Dermis lymphatic vessel endothelial cell (primary cell): ENCODE results near the gene TNNT3. TPM values are rescaled to one million over a fixed set of nuclear protein-coding genes. Genes with fewer than 3 reads are reported as not detected.

ENCODE experiments used
- total RNA-seq: library from RNA; depleted of rRNA; stranded (reverse); fragments of >200 nt; gene quantifications from 2 replicates; pipeline ENCODE4 v1.2.1, GENCODE V29; 2014

The TNNT3 gene
- total RNA-seq = not detected in 2 replicates

DNA sequence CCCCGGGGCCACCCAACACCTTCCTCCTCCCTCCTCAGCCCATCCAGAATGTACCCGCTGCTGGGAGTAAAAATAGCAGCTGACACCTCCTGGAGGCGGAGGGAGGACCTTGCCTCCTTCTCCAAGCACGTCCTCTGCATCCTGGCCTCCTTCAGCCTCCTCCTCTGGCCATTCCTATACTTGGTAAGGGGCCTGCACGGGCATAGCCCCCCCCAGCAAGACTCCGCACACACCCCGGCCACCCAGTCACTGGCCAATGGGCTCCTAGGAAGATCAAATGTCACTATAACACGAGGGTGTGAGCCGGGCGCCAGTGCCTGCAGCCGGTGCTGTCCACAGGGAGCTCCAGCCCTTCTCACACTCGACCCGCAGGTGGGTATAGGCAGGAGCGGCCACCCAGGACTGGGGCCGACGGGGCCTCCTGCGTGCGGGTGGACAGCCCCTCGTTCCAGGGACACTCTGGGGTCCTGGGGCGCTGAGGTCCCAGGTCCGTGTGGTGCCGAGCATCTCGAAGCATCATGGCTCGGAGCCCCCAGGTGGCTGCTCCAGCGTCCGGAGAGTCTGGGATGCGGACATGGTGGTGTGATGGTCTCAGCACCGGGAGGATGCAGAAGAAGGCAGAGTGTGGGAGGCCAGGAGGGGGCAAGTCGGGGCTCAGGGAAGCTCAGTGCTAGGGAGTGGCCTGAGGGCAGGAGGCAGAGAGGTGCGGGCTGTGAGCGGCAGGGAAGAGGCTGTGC, at the start of gene TNNT3:
Gene TNNT3, plus strand, starts transcription at position 313 of the 737 bp plus-strand sequence. CDS start 3,172 bp downstream, outside the sequence.

GRCh38 chr11:1891831-1892115, 27.7 kb upstream of the TNNT3 start, which contains the start of gene PRR33:
Gene PRR33, minus strand, starts transcription at chr11:1891895. Its CDS starts 1,311 bp downstream, at chr11:1890584.

GRCh38 chr11:1946812-1947484, 27.4 kb downstream of the TNNT3 start, which contains the start of gene MRPL23:
Gene MRPL23, plus strand, starts transcription at chr11:1947332. Its CDS starts 31 bp downstream, at chr11:1947363.

Other genes starting within 250 kb of the TNNT3 start
- gene KRTAP5-6, start 222.5 kb upstream of the TNNT3 start, total RNA-seq = 0.26 and 0.65 TPM in 2 replicates
- 0.52 and 0.98 TPM in 2 replicates for gene IFITM10, start 169.1 kb upstream of the TNNT3 start, total RNA-seq
- 209 and 595 TPM in 2 replicates for gene CTSD, start 155.8 kb upstream of the TNNT3 start, total RNA-seq
- gene SYT8, start 84.7 kb upstream of the TNNT3 start, total RNA-seq = 0.11 TPM in 1 of 2 replicates, not detected in the other
- gene TNNI2, start 80.7 kb upstream of the TNNT3 start, total RNA-seq = not detected in 2 replicates
- 0.11 TPM in 1 of 2 replicates, not detected in the other for gene LSP1, start 66.6 kb upstream of the TNNT3 start, total RNA-seq
- not detected in 2 replicates for gene PRR33, start 27.8 kb upstream of the TNNT3 start, total RNA-seq
- 4.1 and 65.3 TPM in 2 replicates for gene MRPL23, start 27.6 kb downstream of the TNNT3 start, total RNA-seq
- 11.3 and 128 TPM in 2 replicates for gene H19, start 78.1 kb downstream of the TNNT3 start, total RNA-seq
- 0.60 and 7.3 TPM in 2 replicates for gene IGF2, start 219.7 kb downstream of the TNNT3 start, total RNA-seq
- gene INS, start 241.5 kb downstream of the TNNT3 start, total RNA-seq = not detected in 2 replicates